NT2/D1 (cell line): ENCODE data around the gene SERPINB5.

ENCODE experiments used
- SUZ12 ChIP-seq: IDR thresholded peaks from 2 replicates; pipeline ENCODE4 v1.6.1; 2011; ENCODE audit not compliant: insufficient read length, insufficient read depth; ENCODE audit errors: extremely low read depth
- YY1 ChIP-seq: IDR thresholded peaks from 2 replicates; pipeline ENCODE4 v1.6.1; 2011; ENCODE audit not compliant: insufficient read length, insufficient read depth
- ZNF274 ChIP-seq: IDR thresholded peaks from 2 replicates; pipeline ENCODE4 v1.6.1; 2011; ENCODE audit warnings: mild to moderate bottlenecking, low read depth, low read length

- TF ChIP-seq YY1, result no peak
- TF ChIP-seq SUZ12, result no peak
- TF ChIP-seq ZNF274, result no peak
Observed at GRCh38 chr18:63550068-63550467, 73.3 kb downstream of the SERPINB5 start.
